Measurements from ENCODE around the gene PIK3AP1.
"Not testable (repeated sequence)": the region's sequence is repeated elsewhere in the genome, so short reads cannot be mapped to it uniquely, and the experiment has no call there.

The PIK3AP1 gene

DNA sequence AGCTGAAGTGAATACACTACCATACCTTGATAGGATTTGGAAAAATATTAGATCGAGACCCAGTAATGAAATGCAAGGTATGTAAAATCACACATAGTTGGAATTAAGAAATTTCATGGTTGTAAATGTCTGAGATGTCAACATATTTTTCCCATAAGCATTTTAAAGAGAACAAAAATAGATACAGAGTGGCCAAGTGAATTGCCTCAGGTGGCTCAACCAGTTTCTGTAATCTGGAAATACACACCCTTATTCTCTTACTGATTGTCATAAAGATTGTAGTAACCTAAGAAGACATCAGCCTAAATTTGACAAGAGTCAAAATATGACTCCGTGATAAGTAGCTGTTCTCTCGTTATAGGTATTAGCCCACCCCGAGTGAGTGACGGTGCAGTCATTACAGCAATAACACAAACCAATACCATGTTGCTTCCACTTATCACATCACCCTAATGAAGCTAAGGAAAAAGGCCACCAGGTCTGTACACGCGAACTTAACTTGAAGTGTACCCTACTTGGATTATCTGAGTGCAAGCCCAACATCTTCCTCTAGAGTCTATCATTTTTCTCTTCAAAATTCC lies 23.4 kb downstream of the PIK3AP1 start:
- DNase-seq (ENCODE audit: low spot score), result no peak

DNA sequence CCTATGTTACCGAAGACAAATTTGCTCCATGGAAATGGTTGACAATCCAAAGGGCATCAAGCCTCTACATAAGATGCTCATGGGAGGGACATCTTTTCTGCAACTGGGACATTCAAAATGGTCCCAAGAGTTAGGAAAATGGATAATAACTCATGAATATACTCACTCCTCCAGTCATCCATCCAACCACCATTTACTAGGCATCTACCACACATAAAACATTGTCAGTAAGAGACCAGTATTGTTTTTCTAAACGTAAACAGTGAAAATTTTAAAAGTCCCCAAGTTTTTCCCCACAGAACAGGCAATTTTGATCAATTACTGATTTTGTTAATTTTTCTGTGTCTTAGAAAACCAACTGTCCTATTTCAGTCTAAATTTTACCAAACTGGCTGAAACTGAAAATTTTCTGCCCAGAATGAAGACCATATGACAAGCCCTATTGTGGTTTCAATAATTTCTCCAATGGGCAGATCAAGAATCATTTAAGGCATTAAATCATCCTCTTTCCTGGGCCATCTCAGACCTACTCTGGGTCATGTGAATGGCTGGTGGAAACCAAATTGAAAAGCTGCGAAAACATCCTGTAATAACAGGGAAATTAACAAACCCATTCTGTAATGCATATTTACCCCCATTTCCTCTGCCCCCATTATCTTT lies 24.2 kb downstream of the PIK3AP1 start:
- DNase-seq (ENCODE audit: low spot score), result no peak

DNA sequence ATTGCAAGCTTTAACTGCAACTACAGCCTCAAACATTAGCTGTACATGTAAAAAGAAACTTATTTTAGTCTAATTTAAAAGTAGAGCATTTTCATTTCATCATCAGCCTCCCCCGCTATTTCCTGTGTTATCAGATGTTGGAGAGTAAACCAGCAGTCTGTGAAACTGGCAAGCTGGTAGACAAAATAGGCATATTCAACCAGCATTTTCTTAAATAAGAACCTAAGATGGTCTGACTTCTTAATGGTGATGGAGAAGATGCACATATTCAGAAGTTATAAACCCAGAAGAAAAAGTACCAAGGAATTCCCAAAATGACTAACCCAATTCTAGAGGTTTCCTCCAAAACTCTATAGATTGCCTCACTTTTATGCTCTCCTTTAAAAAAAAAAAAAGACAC lies 24.9 kb downstream of the PIK3AP1 start:
- no peak for DNase-seq (ENCODE audit: low spot score)

DNA sequence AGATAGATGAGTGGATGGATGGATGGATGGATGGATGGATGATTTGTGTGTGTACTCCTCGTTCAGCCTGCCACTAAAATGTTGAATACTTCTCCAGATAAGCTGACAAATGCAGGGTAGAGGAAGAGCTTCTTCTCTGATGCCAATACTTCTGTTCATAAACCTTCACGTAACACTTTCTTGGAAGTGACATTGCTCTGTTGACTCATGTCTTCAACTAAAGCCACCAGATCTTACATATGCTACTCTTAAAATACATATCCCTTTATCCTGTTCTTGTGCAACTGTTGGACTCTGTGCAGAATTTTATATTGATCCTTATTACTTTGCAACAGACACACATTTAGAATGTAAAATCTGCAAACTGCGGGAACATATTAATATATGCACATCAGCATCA lies 26.9 kb downstream of the PIK3AP1 start:
- DNase-seq (ENCODE audit: low spot score), result no peak

DNA sequence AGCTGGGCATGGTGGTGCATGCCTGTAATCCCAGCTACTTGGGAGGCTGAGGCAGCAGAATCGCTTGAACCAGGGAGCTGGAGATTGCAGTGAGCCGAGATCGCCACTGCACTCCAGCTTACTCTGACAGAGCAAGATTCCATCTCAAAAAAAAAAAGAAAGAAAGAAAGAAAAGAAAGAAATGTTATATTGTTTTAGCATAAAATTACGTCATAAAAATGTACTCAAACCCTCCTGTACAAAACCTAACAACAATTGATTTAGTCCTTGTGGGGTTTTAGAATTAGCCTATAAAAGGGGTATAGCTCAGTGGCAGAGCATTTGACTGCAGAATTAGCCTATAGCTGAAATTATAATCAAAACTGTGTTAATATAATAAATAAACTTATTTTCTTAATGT lies 27.9 kb downstream of the PIK3AP1 start:
- DNase-seq (ENCODE audit: low spot score), result no peak

DNA sequence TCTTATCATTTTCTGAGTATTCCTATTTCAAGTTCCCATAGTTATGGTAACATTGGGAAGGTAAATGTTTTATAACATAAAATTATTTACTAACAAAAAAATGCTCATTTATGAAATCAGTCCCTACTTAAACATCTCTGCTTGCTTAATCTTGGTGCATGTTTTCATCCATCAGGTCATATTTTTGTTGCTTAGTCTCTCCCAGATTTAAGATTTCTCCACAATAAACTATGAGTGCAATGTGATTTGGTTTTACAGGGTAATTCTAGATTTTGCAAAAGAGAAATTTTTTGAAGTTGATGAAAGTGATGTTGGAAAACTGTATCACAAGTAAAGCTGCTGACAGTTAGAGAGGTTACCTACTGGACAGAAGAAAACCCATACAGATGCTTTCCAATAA lies 28.6 kb downstream of the PIK3AP1 start:
- no peak for DNase-seq (ENCODE audit: low spot score)

DNA sequence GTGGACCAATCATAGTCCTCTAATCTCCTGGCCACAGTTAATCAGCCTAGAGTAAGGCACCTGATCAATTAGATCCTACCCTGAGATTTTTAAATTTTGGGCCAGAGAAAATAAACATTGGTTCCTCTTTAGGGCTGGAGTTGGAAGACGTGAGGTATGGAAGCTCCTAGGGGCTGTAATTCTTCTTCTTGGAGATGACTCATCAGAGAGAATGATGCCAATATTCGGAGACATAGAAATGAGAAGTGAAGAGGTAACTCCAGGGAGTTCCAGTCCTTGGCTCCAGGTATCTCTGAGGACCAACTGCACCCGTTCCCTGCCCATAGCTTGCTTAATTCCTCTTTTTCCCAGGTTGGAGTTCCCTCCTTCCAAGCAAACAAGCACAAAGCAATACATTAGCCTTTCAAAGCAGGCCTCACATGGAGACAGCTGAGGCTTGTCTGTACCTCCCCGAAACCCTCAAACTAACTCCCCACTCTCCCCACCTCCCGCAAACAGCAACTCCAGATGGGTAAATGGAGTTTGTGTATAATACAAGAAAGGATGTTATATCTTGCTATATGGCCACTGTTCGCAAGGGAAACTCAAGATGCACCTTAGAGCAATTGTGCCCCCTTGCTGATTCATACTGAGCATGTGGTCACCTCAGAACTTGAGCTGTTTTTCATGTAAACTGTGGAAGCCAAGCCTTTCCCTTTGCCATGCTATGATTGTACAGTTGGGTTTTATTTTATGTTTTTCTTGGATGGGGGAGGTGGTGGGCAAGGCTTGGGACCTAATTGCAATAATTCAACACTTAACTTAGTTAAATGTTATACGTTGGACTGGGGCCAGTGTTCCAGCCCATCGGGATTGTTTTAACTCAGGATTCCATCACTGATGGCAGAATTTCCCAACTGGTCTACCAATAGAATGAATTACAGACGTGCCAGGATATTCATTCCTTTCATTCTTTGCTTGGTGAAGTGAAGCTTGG lies 29.3 kb downstream of the PIK3AP1 start:
- DNase-seq (ENCODE audit: low spot score), result no peak

DNA sequence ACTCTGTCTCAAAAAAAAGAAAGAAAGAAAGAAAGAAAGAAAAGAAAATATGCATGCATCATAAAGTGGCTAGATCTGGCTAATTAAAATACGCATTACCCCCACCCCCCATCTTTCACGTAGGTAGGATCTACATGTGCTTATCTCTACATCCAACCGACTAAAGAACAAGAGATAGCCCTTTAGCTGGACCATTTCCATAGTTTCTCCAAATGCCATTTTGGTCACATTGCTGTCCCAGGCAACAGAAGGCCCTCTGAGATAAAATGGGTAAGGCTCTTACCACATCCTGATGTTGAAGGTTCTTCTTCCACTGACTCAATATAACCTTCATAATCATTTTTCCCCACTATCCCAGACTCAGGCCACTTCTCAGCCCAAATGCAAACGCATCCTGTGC lies 31.5 kb downstream of the PIK3AP1 start:
- DNase-seq (ENCODE audit: low spot score), result no peak

DNA sequence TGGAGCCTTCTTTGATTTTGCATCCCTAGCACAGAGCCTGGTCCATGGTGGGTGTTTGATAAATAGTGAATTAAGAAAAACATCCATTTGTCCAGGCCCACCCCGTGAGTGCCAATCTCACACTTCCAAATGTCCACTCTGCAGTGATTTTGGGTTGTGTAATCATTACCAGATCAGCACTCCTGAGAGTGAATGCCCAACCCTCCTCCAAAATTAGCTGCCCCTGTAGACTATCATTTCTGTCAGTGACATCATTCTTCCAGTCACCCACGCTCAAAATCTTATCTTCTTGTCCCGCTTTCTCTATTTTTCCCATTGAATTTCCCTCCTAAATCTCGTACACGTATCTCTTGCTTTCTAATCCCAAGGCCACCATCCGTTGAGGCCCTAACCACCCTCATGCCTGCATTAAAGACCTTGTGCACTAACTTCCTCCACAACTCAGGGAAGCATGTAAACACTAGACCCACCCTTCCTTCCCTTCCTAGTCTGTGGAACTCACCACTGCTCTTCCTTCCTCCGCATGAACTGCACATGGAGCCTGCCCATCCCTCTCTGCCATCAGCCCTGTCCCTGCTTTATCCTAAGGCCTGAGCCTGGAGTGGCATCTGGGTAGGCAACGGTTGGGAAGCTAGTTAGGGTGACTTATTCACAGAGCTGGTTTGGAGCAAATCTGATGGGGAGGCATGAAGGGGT lies 32.8 kb downstream of the PIK3AP1 start:
- no peak for DNase-seq (ENCODE audit: low spot score)

DNA sequence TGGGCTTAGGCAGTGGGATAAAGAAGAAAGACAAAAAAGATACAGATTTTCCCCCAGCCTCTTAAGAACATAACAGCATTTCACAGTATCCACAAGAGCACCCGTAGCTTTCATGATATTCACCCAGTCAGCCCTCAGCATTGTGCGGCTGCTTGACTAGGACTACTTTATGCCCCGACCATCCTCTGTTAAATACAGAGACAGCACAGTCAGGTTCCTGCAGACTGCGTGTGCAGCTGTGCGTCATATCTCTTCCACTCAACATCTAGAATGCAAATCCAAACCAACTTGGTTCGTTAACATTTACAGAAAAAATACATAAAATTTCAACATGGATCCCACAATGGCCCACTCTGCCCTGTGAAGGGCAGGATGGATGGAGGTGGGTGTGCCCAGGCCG lies 33.8 kb downstream of the PIK3AP1 start:
- DNase-seq (ENCODE audit: low spot score), result no peak

DNA sequence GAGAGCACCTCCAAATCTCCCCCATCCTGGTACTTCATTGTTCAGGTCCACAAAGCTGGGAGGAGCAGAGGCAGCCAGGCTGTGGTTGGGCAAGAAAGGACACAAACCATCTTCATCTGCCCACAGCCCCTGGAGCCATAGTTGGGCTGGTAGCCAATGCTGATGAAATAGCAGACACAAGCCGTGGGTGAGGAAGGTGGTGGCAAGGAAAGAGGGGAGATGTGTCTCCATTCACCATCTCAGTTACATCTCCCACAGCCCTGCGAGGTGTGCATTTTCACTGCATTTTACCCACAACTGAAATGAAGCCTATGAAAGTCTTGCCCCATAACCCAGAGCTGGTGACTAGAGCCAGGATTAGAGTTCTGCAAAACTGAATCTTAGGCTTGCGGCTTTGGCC lies 35.0 kb downstream of the PIK3AP1 start:
- no peak for DNase-seq (ENCODE audit: low spot score)

DNA sequence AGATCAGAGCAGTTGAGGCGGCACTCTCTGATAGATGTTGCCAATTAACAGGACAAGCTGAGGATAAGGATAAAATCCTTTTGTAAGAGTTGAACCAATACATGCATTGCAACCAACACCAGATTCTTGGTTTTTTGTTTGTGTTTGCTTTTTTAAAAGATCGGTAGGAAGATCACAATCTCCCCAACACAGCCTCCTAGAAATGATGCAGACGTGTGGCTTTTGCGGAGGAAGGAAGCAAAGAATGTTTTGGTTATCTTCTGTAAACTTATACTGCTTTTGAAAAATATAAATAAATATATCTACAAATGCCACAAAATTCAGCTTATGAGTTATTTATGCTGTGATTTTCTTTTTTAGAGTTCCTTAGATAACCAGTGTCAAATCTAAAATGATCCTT lies 35.5 kb downstream of the PIK3AP1 start:
- no peak for DNase-seq (ENCODE audit: low spot score)

DNA sequence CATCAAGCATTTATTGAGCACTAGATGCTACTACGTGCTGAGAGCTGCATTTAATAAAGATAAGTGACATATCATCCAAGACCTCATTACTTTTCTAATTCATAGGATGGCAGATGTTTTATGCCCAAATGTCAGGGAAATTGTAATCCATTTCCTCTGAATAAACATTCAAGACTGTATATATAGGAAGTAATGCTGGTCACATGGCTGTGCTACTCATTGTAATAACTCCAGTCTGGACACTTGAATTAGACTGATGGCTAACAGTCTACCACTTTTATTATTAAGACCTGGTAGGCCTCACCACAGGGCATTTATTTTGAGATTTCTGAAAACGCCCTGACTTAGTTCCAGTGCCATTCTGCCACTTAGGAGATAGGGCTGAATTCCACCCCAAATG lies 36.6 kb downstream of the PIK3AP1 start:
- no peak for DNase-seq (ENCODE audit: low spot score)

DNA sequence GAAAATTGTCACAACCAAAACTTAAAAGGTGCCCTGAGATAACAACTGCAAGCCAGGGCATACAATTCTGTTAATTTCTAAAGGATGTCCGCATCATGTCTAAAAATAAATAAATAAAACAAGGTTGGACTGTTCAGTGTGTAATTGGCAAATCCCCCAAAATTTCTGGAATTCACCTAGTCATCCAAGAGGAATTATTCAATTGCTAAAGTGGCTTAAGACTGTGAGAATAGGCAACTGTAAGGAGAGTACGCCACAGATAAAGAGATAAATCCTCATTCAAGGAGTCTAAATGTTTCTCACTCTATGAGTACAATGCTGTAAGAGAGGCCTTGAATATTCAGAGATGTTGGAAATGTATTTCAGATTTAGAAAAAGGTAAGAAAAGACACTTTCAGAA lies 37.2 kb downstream of the PIK3AP1 start:
- DNase-seq (ENCODE audit: low spot score), result no peak

DNA sequence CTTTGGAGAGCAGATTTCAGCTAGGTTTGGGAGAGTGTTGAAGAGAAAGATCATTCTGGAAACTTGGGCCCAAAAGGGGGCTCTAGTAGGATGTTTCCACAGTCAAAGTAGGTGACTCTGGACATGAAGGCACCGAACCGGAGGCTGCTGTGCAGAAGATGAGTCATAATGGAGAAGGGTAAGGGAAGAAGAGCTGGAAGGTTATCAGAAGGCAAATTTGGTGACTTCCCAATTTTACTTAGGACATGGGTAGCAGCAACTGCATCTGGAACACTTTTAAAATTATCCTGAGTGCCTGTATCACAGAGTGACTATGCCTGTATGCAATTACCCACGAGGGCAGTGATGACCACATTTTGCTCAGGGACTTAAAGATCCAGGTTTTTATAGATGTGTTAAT lies 38.8 kb downstream of the PIK3AP1 start:
- DNase-seq (ENCODE audit: low spot score), result no peak

DNA sequence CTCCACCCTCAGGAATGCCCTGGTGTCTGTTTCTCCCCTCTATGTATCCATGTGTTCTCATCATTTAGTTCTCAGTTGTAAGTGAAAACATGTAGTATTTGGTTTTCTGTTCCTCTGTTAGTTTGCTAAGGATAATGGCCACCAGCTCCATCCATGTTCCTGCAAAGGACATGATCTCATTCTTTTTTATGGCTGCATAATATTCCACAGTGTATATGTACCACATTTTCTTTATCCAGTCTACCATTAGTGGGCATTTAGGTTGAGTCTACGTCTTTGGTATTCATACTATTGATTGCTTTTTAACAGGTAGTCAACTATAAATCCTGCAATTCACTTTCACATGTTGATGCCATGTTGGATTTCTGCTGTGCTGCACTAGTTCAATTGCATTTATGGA lies 39.9 kb downstream of the PIK3AP1 start:
- DNase-seq (ENCODE audit: low spot score), result not testable (repeated sequence)

DNA sequence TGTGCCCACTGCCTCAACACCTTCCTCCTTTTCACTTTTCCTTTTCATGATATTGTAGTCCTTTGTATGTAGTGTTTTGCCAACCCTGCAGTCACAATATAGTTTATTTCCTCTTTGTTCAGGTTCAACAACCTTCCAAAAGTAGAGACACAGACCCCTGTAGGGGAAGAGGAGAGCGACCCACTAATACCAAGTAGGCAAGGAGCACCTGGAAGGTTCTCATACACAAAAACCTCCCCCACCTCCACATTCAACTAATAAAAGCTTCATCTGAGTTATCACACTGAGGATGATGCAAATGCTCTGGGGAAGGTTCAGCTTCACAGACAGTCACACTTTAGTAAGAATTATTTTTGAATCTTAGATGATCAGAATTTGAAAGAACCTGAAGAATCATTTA lies 41.6 kb downstream of the PIK3AP1 start:
- DNase-seq (ENCODE audit: low spot score), result no peak

DNA sequence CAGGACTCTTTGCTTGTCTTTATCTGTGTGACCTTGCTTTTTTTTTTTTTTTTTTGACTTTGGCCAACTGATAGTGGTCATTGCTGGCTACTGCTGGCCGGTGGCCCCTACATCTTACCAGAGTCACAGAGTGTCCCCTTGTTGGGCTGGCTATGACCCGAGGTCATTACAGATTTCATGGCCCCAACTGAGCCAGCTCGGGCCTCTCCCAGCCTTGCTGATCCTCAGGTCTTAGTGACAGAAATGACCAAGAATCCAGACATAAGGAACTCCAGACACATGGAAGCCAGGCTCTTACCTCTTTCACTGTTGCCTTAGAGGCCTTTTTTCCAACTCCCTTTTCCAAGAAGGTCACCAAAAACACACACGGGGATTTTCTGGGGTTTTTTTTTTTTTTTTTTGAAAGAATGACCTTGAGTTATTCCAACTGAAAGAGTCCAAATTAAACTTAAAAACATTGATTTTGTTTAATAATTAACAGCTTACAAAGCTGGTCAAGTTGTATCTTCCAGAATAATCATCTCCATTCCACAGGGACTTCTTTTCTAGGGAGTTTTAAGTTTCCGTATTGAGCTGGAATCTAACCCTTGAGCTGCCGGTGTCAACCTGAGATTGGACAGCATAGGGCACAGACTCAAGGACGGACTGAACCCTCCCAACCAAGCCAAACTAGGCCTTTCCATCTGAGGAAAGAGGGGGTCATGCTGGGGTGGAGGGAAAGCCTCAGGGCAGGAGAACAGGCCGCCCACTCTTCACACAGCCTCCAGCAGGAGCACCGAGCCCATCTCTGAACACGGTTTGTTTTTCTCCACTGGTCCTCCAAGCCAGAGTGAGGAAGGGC lies 43.8 kb downstream of the PIK3AP1 start:
- DNase-seq (ENCODE audit: low spot score), result no peak

DNA sequence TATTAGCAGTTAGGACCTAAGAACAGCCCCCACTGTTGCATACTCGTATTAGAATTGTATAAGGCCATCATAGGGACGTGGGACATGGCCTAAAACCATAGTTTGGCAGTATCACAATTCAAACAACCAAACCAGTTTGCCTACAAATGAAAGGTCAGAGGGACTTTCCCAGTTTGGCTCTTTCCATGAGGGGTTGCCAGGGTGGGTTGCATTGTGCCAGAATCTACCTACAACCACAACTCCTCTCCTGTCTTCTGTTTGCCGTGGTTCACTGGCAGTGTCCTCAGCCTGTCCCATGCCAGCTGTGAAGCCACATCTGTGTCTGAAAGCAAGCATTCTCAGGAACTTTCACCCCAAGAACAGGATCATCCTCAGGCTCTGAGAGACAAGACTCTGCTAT lies 44.5 kb downstream of the PIK3AP1 start:
- DNase-seq (ENCODE audit: low spot score), result no peak

DNA sequence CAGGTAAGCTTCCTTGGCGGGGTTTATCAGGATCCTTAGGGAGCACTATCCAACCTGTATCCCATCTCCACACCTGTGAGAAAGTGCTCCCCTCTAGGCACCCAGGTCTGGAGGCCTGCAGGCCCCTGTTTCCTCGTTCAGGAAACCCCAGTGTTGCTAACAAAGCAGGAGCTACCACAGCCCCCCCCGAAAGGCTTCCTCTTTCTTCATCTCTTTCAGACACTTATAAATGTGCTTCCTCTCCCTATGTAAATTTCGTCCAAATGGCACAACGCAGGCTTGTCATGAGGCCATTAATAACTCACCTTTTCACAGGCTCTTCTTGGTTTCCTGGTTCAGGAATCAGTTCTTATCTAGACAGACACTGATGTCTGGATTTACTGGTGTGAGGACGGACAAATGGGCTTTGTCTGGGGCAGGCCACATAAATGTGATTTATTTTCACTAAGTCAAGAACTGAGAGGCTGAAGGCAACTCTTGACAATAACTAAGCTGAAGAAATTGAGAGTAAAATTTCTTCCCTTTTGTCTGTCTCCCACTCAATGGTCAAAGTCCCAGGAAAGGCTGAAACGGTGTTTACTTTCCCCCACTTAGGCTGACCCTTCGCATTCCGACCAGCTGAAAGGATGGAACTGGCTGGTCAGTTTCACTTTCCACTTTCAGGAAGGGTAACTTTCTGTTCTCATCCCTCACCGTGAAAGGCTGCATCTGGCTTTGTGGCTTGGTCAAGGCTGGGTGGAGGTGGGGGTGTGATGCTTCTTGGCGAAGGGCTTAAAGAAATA lies 46.8 kb downstream of the PIK3AP1 start:
- DNase-seq (ENCODE audit: low spot score), result no peak

Data from left forelimb (tissue), 1 donor.